Peyer's patch (tissue), 4 donors: ENCODE measurements around the gene GON4L. TPM values are rescaled to one million over a fixed set of nuclear protein-coding genes. Genes with fewer than 3 reads are reported as not detected.
"Not testable (repeated sequence)": the region's sequence is repeated elsewhere in the genome, so short reads cannot be mapped to it uniquely, and the experiment has no call there.

Source experiments
- DNase-seq, 3 donors: peaks; one replicate each; pipeline ENCODE4 v3.0.0-alpha.2; 2017 to 2019
- H3K27ac ChIP-seq, 4 donors: fragments of 200-600 bp; sonication (generic); one replicate each; pipeline ENCODE4 v1.5.1; 2016 to 2019
- H3K27me3 ChIP-seq, 2 donors: fragments of 200-600 bp; sonication (generic); one replicate each; pipeline ENCODE4 v1.5.1; 2019
- H3K36me3 ChIP-seq, 3 donors: fragments of 200-600 bp; sonication (generic); one replicate each; pipeline ENCODE4 v1.5.1; 2016 to 2019
- H3K4me1 ChIP-seq, 4 donors: fragments of 200-600 bp; sonication (generic); one replicate each; pipeline ENCODE4 v1.5.1; 2016 to 2019
- H3K4me3 ChIP-seq, 4 donors: fragments of 200-600 bp; sonication (generic); 1 replicate in 3 of 4; 2 replicates in 1 of 4; pipeline ENCODE4 v1.5.1; 2016 to 2019; ENCODE audit warnings: mild to moderate bottlenecking in 1 of 4
- H3K9me3 ChIP-seq, 4 donors: fragments of 200-600 bp; sonication (generic); one replicate each; pipeline ENCODE4 v1.5.1; 2016 to 2019; ENCODE audit warnings: mild to moderate bottlenecking in 1 of 4
- POLR2A ChIP-seq, 2 donors: fragments of 450-650 bp; IDR thresholded peaks; one replicate each; pipeline ENCODE4 v1.5.1; 2017; ENCODE audit warnings: antibody characterized with exemption in 2 of 2, mild to moderate bottlenecking in 2 of 2, moderate library complexity in 2 of 2
- total RNA-seq, 4 donors: library from RNA; depleted of rRNA; stranded (reverse); fragments of >200 nt; gene quantifications; one replicate each; pipeline ENCODE4 v1.1.0, GENCODE V29; 2016
- TF ChIP-seq, protein P1 (sequence below), 6 experiments: fragments of 450-650 bp in 4 of 6; fragments of 200-600 bp in 2 of 6; sonication (generic) in 1 of 6; IDR thresholded peaks; one replicate each; pipeline ENCODE4 v1.5.1; 2017 to 2019; ENCODE audit warnings: antibody characterized with exemption in 6 of 6, mild to moderate bottlenecking in 3 of 6, moderate library complexity in 1 of 6

Gene GON4L
- total RNA-seq, 4 donors from 2014 or later, result 54.1 to 153 (median 71.8) TPM

DNA sequence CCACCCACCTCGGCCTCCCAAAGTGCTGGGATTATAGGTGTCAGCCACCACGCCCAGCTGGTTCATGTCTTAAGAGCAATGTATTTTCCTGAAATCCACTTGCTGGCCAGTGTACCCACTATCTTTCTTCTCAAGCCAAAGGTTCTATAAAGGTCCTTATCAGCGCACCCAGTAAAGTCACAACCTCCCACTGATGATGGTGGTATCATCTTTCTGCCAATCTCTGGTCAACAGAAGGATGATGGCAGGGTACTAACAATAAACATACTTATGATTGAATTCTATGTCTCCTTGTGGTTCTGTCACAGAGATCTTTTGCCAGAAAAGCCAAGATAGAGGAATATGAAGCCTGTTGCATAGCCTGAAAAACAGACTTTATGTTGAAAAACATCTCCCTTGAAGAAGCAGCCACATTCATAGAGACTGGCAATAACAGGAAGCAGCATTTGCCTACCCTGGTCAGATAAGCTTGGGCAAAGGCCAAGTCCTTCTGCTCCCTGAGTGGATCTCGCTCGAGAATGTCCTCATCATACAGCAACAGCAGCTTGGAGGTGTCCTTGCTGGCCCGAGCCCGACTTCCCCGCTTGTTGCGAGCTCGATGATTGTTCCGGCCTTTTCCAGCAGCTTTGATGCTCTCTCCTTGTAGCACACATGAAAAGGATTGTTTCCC, 95.1 kb downstream of the GON4L start:
- no peaks in the 10 kb centered on the region for H3K9me3 ChIP-seq
- H3K36me3 ChIP-seq, result peaks cover 0 to 88% (median 0%) of the 10 kb centered on the region in 3 donors
- H3K4me1 ChIP-seq, result no peaks in the 10 kb centered on the region
- DNase-seq, result peak in 1 of 3 donors; percentile 39
- H3K4me3 ChIP-seq, result no peak overlapping the region
- TF ChIP-seq POLR2A (IDR thresholded peaks at IDR 0.05), result no peak
- TF ChIP-seq, protein P1, sequence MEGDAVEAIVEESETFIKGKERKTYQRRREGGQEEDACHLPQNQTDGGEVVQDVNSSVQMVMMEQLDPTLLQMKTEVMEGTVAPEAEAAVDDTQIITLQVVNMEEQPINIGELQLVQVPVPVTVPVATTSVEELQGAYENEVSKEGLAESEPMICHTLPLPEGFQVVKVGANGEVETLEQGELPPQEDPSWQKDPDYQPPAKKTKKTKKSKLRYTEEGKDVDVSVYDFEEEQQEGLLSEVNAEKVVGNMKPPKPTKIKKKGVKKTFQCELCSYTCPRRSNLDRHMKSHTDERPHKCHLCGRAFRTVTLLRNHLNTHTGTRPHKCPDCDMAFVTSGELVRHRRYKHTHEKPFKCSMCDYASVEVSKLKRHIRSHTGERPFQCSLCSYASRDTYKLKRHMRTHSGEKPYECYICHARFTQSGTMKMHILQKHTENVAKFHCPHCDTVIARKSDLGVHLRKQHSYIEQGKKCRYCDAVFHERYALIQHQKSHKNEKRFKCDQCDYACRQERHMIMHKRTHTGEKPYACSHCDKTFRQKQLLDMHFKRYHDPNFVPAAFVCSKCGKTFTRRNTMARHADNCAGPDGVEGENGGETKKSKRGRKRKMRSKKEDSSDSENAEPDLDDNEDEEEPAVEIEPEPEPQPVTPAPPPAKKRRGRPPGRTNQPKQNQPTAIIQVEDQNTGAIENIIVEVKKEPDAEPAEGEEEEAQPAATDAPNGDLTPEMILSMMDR (IDR thresholded peaks at IDR 0.05), result no peak
- H3K27me3 ChIP-seq, result no peaks in the 10 kb centered on the region
- no peak overlapping the region for H3K27ac ChIP-seq

DNA sequence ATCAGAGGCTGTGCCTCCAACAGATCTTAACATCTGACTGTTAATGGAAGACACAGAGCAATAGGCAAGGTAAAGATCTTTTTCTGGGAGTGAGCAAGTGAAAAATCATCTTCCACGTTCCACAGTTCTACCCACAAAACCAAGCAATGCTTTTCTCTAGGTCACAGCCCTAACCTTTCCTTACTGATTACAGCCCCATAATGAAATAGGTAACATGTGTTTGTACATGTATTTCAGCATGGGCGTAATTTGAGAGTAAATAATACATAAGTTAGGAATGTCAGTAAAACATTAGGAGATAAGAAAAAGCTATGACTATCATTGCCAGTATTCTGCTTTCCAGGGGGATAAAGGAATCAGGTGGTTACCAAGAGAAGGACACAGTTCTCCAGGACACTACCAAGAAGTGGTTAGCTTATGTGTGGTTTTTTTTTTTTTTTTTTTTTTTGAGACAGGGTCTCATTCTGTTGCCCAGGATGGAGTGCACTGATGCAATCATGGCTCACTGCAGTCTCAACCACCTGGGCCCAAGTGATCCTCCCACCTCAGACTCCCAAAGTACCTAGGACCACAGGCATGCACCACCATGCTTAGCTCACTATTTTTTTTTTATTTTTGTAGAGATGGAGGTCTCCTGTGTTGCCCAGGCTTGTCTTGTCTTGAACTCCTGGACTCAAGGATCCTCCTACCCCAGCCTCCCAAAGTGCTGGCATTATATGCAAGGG, 96.1 kb downstream of the GON4L start:
- Histone ChIP-seq H3K27ac (no peak overlapping the region), H3K27me3 (no peaks in the 10 kb centered on the region), H3K9me3 (no peaks in the 10 kb centered on the region), H3K36me3 (peaks cover 0 to 85% (median 0%) of the 10 kb centered on the region in 3 donors), H3K4me3 (no peak overlapping the region), H3K4me1 (no peaks in the 10 kb centered on the region)
- TF ChIP-seq, protein P1 (IDR thresholded peaks at IDR 0.05), result no peak
- no peak for TF ChIP-seq POLR2A (IDR thresholded peaks at IDR 0.05)
- no peak for DNase-seq

DNA sequence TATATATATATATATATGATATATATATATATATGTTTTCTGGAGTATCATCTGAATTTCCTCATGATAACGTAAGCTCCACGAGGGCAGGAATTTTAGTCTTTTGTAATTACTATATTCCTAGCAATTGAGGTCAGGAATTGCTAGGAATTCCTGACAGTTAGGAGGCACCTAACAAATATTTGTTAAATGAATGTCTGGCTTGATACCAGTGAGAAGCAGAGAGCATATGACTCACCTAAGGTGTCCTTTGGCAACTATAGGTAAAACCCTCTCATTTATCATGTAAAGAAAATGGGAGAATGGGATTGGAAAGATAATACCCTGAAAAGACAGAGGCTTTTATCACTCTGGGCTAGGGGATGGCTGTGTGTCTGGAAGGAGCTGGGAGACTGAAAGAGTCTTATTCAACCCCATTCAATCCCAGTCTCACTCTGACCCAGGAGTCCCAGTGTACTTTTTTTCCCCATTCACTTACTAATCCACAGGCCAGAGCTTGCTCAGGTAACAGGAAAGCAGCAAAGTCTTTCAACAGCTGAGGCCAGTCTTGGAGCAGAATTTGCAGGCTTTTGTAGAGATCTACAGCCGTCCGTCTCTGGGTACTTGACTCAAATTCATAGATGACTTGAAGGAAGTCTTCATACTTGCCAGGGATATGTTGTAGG, 96.9 kb downstream of the GON4L start:
- no peak for DNase-seq
- H3K27ac ChIP-seq, result no peak overlapping the region
- H3K27me3 ChIP-seq, result no peaks in the 10 kb centered on the region
- H3K4me1 ChIP-seq, result no peaks in the 10 kb centered on the region
- H3K9me3 ChIP-seq, result no peaks in the 10 kb centered on the region
- no peak for TF ChIP-seq POLR2A (IDR thresholded peaks at IDR 0.05)
- TF ChIP-seq, protein P1 (IDR thresholded peaks at IDR 0.05), result no peak
- H3K4me3 ChIP-seq, result no peak overlapping the region
- peaks cover 0 to 83% (median 0%) of the 10 kb centered on the region in 3 donors for H3K36me3 ChIP-seq

DNA sequence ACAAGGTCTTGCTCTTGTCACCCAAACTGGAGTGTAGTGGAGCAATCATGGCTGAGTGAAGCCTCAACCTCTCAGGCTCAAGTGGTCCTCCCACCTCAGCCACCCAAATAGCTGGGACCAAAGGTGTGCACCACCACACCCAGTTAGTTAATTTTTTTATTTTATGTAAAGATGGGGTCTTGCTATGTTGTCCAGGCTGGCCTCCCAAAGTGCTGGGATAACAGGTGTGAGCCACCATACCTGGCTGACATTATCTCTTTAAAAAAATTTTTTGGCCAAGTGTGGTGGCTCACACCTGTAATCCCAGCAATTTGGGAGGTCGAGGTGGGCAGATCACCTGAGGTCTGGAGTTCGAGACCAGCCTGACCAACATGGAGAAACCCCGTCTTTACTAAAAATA, 98.0 kb downstream of the GON4L start:
- H3K27ac ChIP-seq, H3K4me3 ChIP-seq, H3K27me3 ChIP-seq, H3K4me1 ChIP-seq, H3K9me3 ChIP-seq: not testable (repeated sequence)
- DNase-seq, result peak in 1 of 3 donors; percentile 10
- peaks cover 0 to 84% (median 0%) of the 10 kb centered on the region in 3 donors for H3K36me3 ChIP-seq

DNA sequence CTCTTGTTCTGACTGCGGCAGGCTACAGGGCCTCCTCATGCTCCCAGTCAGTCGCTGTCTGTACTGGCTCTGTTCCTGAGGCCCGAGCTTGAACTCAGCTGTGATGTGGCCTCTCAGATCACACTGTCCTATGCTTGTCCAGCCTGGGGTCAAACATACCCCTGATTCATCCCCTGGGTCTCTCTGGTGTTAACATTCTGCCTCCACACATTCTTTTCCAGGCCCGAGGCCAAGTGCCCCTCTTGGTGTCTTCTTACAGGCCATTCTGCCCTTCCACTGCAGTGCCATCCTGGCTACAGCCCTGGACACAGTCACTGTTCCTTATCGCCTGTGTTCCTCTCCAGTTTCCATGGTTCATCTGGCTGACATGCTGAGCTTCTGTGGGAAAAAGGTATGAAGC, 108.9 kb downstream of the GON4L start:
- H3K36me3 ChIP-seq, result peaks cover 0 to 25% (median 0%) of the 10 kb centered on the region in 3 donors
- H3K27ac ChIP-seq, DNase-seq, H3K4me3 ChIP-seq, H3K27me3 ChIP-seq, H3K9me3 ChIP-seq, H3K4me1 ChIP-seq: not testable (repeated sequence)

DNA sequence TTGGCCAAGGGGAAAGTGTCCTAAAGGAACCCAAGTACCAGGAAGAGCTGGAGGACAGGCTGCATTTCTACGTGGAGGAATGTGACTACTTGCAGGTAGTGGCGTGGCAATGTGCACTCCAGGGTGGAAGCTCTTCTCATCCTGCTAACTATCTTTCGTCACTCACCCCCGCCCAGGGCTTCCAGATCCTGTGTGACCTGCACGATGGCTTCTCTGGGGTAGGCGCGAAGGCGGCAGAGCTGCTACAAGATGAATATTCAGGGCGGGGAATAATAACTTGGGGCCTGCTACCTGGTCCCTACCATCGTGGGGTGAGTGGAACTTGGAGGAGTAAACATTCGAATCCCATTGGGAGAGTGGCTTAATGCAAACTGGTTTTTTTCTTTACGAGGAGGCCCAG, 109.4 kb downstream of the GON4L start:
- H3K9me3 ChIP-seq, H3K27ac ChIP-seq, H3K4me1 ChIP-seq, H3K4me3 ChIP-seq, H3K27me3 ChIP-seq: not testable (repeated sequence)
- peaks cover 0 to 20% (median 0%) of the 10 kb centered on the region in 3 donors for H3K36me3 ChIP-seq
- peak in 1 of 3 donors; percentile 28 for DNase-seq
